ENCODE data around the gene PLEKHA8.

The PLEKHA8 gene

GRCh38 chr7:30170476-30171205 is 142.4 kb downstream of the PLEKHA8 start:
- no peak for DNase-seq
- intact Hi-C loops (cut with DNase I): no loop called here

GRCh38 chr7:30171766-30172447 is 143.7 kb downstream of the PLEKHA8 start:
- no peak for DNase-seq
- intact Hi-C loops (cut with DNase I): no loop called here

GRCh38 chr7:30172451-30172850 is 144.2 kb downstream of the PLEKHA8 start:
- no peak for DNase-seq
- intact Hi-C loops (cut with DNase I): no loop called here

GRCh38 chr7:30173058-30173897 is 145.1 kb downstream of the PLEKHA8 start:
- DNase-seq: peak; percentile 73 to 96 (median 88)
- intact Hi-C loops (cut with DNase I): no loop called here

GRCh38 chr7:30175180-30175579 is 147.0 kb downstream of the PLEKHA8 start:
- no peak for DNase-seq
- intact Hi-C loops (cut with DNase I): no loop called here

GRCh38 chr7:30175636-30176147 is 147.5 kb downstream of the PLEKHA8 start:
- DNase-seq: no peak
- intact Hi-C loops (cut with DNase I): no loop called here

- intact Hi-C loops (cut with DNase I): no loop called here
- DNase-seq: no peak
Observed at GRCh38 chr7:30176463-30177109, 148.4 kb downstream of the PLEKHA8 start.

- intact Hi-C loops (cut with DNase I): no loop called here
Observed at GRCh38 chr7:30177186-30177585, 149.0 kb downstream of the PLEKHA8 start.

GRCh38 chr7:30177965-30178364 is 149.8 kb downstream of the PLEKHA8 start:
- no peak for DNase-seq
- intact Hi-C loops (cut with DNase I): no loop called here

More at GRCh38 chr7:30177186-30177585, 149.0 kb downstream of the PLEKHA8 start:
- DNase-seq: no peak

- no peak for DNase-seq
- intact Hi-C loops (cut with DNase I): no loop called here
Observed at GRCh38 chr7:30178748-30179436, 150.7 kb downstream of the PLEKHA8 start.
